Cardiac muscle cell (in vitro differentiated cells and primary cell): ENCODE measurements around the gene CLBA1. TPM values are rescaled to one million over a fixed set of nuclear protein-coding genes. Genes with fewer than 3 reads are reported as not detected.

Experiments used
- DNase-seq, 2 donors: peaks; one replicate each; pipeline versions ENCODE4 v3.0.0 to v3.0.0-alpha.2; 2010 to 2017; ENCODE audit warnings: low read depth in 1 of 2, low spot score in 1 of 2
- H3K27ac ChIP-seq: fragments of 200-600 bp; sonication (generic); 2 replicates; pipeline ENCODE4 v1.5.1; 2016
- H3K27me3 ChIP-seq: fragments of 200-600 bp; sonication (generic); 2 replicates; pipeline ENCODE4 v1.6.0; 2016; ENCODE audit warnings: control low read depth
- H3K36me3 ChIP-seq: fragments of 200-600 bp; sonication (generic); 2 replicates; pipeline ENCODE4 v1.5.1; 2016; ENCODE audit warnings: control low read depth
- H3K4me1 ChIP-seq: fragments of 200-600 bp; sonication (generic); 2 replicates; pipeline ENCODE4 v1.8.1; 2017; ENCODE audit warnings: low read depth, mild to moderate bottlenecking, mixed run types
- H3K4me3 ChIP-seq: fragments of 200-600 bp; sonication (generic); 2 replicates; pipeline ENCODE4 v1.5.1; 2016; ENCODE audit warnings: mild to moderate bottlenecking
- H3K9me3 ChIP-seq: fragments of 200-600 bp; sonication (generic); 2 replicates; pipeline ENCODE4 v1.5.1; 2017; ENCODE audit warnings: low read depth, mild to moderate bottlenecking, control low read depth
- polyA plus RNA-seq: library from polyadenylated mRNA; unstranded; fragments of >200 nt; fragmentation: Nextera tagmentation; extraction: Ambion mirVana; gene quantifications from 2 replicates; pipeline ENCODE4 v1.2.1, GENCODE V29; 2016
- total RNA-seq: library from RNA; depleted of rRNA; stranded (reverse); fragments of >200 nt; gene quantifications from 2 replicates; pipeline ENCODE4 v1.2.3, GENCODE V29; 2016
- TF ChIP-seq, protein P1 (sequence below): IDR thresholded peaks from 2 replicates; pipeline ENCODE4 v1.5.1; 2012; ENCODE audit warnings: low read depth, mild to moderate bottlenecking, low read length

Gene CLBA1
- total and polyA plus RNA-seq, 2 experiments from 2014 or later: 15.5 to 20.4 TPM

DNA sequence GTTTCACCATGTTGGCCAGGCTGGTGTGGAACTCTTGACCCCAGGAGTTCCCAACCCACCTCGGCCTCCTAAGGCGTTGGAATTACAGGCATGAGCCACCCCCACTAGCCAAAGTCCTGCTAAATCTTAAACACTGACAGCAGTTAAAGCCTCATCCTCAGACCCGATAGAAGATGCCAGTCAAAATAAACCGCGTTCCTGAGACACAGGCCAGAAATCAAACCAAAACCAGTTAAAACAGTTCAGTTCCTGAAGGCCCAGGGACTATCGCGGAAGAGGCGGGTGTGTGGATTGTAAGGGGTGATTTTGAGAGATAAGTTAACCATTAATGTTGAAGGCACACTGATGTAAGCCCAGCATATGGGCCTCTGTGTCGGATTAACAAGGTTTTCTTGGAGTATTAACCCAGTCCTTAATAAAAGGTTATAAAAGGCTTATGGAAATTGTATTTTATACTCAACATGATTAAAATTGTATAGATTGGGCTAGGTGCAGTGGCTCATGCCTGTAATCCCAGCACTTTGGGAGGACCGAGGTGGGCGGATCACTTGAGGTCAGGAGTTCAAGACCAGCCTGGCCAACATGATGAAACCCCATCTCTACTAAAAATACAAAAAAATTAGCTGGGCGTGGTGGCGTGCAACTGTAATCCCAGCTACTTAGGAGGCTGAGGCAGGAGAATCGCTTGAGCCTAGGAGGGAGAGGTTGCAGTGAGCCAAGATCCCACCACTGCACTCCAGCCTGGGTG lies 54.0 kb downstream of the CLBA1 start:
- Histone ChIP-seq H3K4me1 (peaks cover 21% of the 10 kb centered on the region), H3K4me3 (no peak overlapping the region), H3K9me3 (no peaks in the 10 kb centered on the region), H3K27ac (peak overlapping the region; percentile 99), H3K27me3 (peaks cover 5% of the 10 kb centered on the region), H3K36me3 (no peaks in the 10 kb centered on the region)
- TF ChIP-seq, protein P1, sequence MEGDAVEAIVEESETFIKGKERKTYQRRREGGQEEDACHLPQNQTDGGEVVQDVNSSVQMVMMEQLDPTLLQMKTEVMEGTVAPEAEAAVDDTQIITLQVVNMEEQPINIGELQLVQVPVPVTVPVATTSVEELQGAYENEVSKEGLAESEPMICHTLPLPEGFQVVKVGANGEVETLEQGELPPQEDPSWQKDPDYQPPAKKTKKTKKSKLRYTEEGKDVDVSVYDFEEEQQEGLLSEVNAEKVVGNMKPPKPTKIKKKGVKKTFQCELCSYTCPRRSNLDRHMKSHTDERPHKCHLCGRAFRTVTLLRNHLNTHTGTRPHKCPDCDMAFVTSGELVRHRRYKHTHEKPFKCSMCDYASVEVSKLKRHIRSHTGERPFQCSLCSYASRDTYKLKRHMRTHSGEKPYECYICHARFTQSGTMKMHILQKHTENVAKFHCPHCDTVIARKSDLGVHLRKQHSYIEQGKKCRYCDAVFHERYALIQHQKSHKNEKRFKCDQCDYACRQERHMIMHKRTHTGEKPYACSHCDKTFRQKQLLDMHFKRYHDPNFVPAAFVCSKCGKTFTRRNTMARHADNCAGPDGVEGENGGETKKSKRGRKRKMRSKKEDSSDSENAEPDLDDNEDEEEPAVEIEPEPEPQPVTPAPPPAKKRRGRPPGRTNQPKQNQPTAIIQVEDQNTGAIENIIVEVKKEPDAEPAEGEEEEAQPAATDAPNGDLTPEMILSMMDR: no peak
- peak in 1 of 2 donors; percentile 41 for DNase-seq

- H3K4me1 ChIP-seq: peaks cover 21% of the 10 kb centered on the region
- H3K36me3 ChIP-seq: no peaks in the 10 kb centered on the region
- no peak for DNase-seq
- no peaks in the 10 kb centered on the region for H3K9me3 ChIP-seq
- H3K27me3 ChIP-seq: peaks cover 3% of the 10 kb centered on the region
- TF ChIP-seq, protein P1: no peak
- peak overlapping the region; percentile 30 for H3K27ac ChIP-seq
- H3K4me3 ChIP-seq: no peak overlapping the region
Observed at GRCh38 chr14:105041841-105042765, 56.5 kb downstream of the CLBA1 start.

GRCh38 chr14:105042813-105043212 lies 57.2 kb downstream of the CLBA1 start:
- Histone ChIP-seq H3K36me3 (no peaks in the 10 kb centered on the region), H3K4me3 (no peak overlapping the region), H3K27ac (no peak overlapping the region), H3K27me3 (peaks cover 3% of the 10 kb centered on the region), H3K4me1 (peaks cover 16% of the 10 kb centered on the region), H3K9me3 (no peaks in the 10 kb centered on the region)
- TF ChIP-seq, protein P1: no peak
- DNase-seq: no peak

GRCh38 chr14:105043641-105044040 lies 58.1 kb downstream of the CLBA1 start:
- Histone ChIP-seq H3K36me3 (no peaks in the 10 kb centered on the region), H3K27ac (no peak overlapping the region), H3K27me3 (peaks cover 3% of the 10 kb centered on the region), H3K4me1 (peaks cover 10% of the 10 kb centered on the region), H3K9me3 (no peaks in the 10 kb centered on the region), H3K4me3 (no peak overlapping the region)
- DNase-seq: no peak
- TF ChIP-seq, protein P1: no peak

Other genes with a start within 250 kb of the CLBA1 start
- 217 and 278 TPM in 2 replicates for gene SIVA1, start 232.6 kb upstream of the CLBA1 start, total RNA-seq
- 124 and 145 TPM in 2 replicates for gene SIVA1, start 232.6 kb upstream of the CLBA1 start, polyA plus RNA-seq
- gene AKT1, start 190.0 kb upstream of the CLBA1 start, total RNA-seq: 173 and 190 TPM in 2 replicates
- gene AKT1, start 190.0 kb upstream of the CLBA1 start, polyA plus RNA-seq: 218 and 242 TPM in 2 replicates
- gene ZBTB42, start 184.7 kb upstream of the CLBA1 start, total RNA-seq: 14.4 and 26.4 TPM in 2 replicates
- 7.6 and 9.6 TPM in 2 replicates for gene ZBTB42, start 184.7 kb upstream of the CLBA1 start, polyA plus RNA-seq
- gene CEP170B, start 120.5 kb upstream of the CLBA1 start, total RNA-seq: 26.5 and 39.5 TPM in 2 replicates
- gene CEP170B, start 120.5 kb upstream of the CLBA1 start, polyA plus RNA-seq: 8.3 and 8.8 TPM in 2 replicates
- gene PLD4, start 60.9 kb upstream of the CLBA1 start, total RNA-seq: 0.11 and 0.54 TPM in 2 replicates
- gene PLD4, start 60.9 kb upstream of the CLBA1 start, polyA plus RNA-seq: 0.07 and 1.7 TPM in 2 replicates
- gene AHNAK2, start 7.4 kb upstream of the CLBA1 start, total RNA-seq: 59.3 and 78.0 TPM in 2 replicates
- gene AHNAK2, start 7.4 kb upstream of the CLBA1 start, polyA plus RNA-seq: 17.8 and 18.8 TPM in 2 replicates
- gene CDCA4, start 35.3 kb downstream of the CLBA1 start, total RNA-seq: 36.7 and 47.7 TPM in 2 replicates
- 34.5 and 46.0 TPM in 2 replicates for gene CDCA4, start 35.3 kb downstream of the CLBA1 start, polyA plus RNA-seq
- 1.2 and 2.0 TPM in 2 replicates for gene GPR132, start 79.6 kb downstream of the CLBA1 start, total RNA-seq
- 1.0 TPM in 2 replicates for gene GPR132, start 79.6 kb downstream of the CLBA1 start, polyA plus RNA-seq
- 23.1 and 30.7 TPM in 2 replicates for gene JAG2, start 183.0 kb downstream of the CLBA1 start, total RNA-seq
- 12.4 and 21.1 TPM in 2 replicates for gene JAG2, start 183.0 kb downstream of the CLBA1 start, polyA plus RNA-seq
- gene NUDT14, start 195.5 kb downstream of the CLBA1 start, total RNA-seq: 33.2 and 41.3 TPM in 2 replicates
- 64.3 and 74.4 TPM in 2 replicates for gene NUDT14, start 195.5 kb downstream of the CLBA1 start, polyA plus RNA-seq